Liver (tissue), 3 donors: Measurements from ENCODE around the gene NLGN3.

Source experiments
- ATF3 ChIP-seq: IDR thresholded peaks from 2 replicates; pipeline ENCODE4 v1.6.1; 2016; ENCODE audit warnings: antibody characterized with exemption
- CTCF ChIP-seq: fragments of 150-350 bp; IDR thresholded peaks from 2 replicates; pipeline ENCODE4 v1.5.1; 2017; ENCODE audit warnings: improper control_type of control experiment, low read depth, low read length; ENCODE audit not compliant: missing input control
- FOXA1 ChIP-seq: IDR thresholded peaks from 2 replicates; pipeline ENCODE4 v1.6.1; 2016; ENCODE audit warnings: antibody characterized with exemption
- HNF4A ChIP-seq, 2 donors: conservative IDR thresholded peaks; 2 replicates each; pipeline ENCODE4 v1.6.1; 2016; ENCODE audit warnings: antibody characterized with exemption in 2 of 2, mild to moderate bottlenecking in 2 of 2
- JUND ChIP-seq, 2 donors: IDR thresholded peaks; 2 replicates each; pipeline ENCODE4 v1.6.1; 2016; ENCODE audit warnings: antibody characterized with exemption in 2 of 2
- MAX ChIP-seq: IDR thresholded peaks from 2 replicates; pipeline ENCODE4 v1.6.1; 2016; ENCODE audit warnings: antibody characterized with exemption
- REST ChIP-seq: IDR thresholded peaks from 2 replicates; pipeline ENCODE4 v1.6.1; 2016; ENCODE audit warnings: antibody characterized with exemption, mild to moderate bottlenecking
- SP1 ChIP-seq: IDR thresholded peaks from 2 replicates; pipeline ENCODE4 v1.6.1; 2018; ENCODE audit warnings: antibody characterized with exemption, mild to moderate bottlenecking
- TAF1 ChIP-seq: conservative IDR thresholded peaks from 2 replicates; pipeline ENCODE4 v1.6.1; 2016; ENCODE audit warnings: antibody characterized with exemption, mild to moderate bottlenecking
- YY1 ChIP-seq: IDR thresholded peaks from 2 replicates; pipeline ENCODE4 v1.6.1; 2016; ENCODE audit warnings: antibody characterized with exemption, mild to moderate bottlenecking
- ZBTB33 ChIP-seq: IDR thresholded peaks from 2 replicates; pipeline ENCODE4 v1.6.1; 2016; ENCODE audit warnings: antibody characterized with exemption
- donor health status: healthy.
- donor health status: healthy.

- TF ChIP-seq CTCF: no peak
- TF ChIP-seq ZBTB33: no peak
- no peak for TF ChIP-seq SP1
- no peak for TF ChIP-seq JUND (IDR thresholded peaks at IDR 0.05)
- no peak for TF ChIP-seq YY1
- no peak for TF ChIP-seq HNF4A (conservative IDR thresholded peaks at IDR 0.05)
- no peak for TF ChIP-seq TAF1
- no peak for TF ChIP-seq FOXA1
- no peak for TF ChIP-seq REST
- TF ChIP-seq ATF3: no peak
- no peak for TF ChIP-seq MAX
Measured at GRCh38 chrX:71111141-71111843, 33.3 kb upstream of the NLGN3 start, which contains the start of gene IL2RG.
